KG1 (cell line): ENCODE measurements around the gene TCN2.
A peak's percentile ranks its signal among the peaks of the same experiment; 100 is the strongest.
"Not testable (repeated sequence)": the region's sequence is repeated elsewhere in the genome, so short reads cannot be mapped to it uniquely, and the experiment has no call there.

Source experiments
- DNase-seq: peaks from one replicate; lab custom pipeline; 2025; lab: John Stamatoyannopoulos, UW

TCN2 gene

DNA sequence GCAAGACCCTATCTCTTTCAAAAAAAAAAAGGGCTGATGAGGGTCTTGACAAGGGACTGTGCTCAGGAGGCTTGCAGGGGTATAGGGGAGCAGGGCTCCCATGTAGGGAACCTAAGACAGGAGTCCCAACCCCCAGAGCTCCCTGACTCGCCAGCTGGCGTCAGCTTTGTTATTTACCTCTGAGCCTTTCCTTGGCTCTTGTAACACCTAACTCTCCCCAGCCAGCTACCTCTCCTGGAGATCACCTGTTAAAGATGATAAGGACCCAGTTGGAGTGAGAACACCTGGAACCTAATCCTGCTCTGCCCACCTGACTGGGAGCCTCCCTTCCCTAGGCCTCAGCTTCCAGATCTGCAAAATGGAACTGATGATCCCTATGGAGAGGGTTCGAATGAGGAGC lies 41.9 kb downstream of the TCN2 start:
- no peak for DNase-seq

DNA sequence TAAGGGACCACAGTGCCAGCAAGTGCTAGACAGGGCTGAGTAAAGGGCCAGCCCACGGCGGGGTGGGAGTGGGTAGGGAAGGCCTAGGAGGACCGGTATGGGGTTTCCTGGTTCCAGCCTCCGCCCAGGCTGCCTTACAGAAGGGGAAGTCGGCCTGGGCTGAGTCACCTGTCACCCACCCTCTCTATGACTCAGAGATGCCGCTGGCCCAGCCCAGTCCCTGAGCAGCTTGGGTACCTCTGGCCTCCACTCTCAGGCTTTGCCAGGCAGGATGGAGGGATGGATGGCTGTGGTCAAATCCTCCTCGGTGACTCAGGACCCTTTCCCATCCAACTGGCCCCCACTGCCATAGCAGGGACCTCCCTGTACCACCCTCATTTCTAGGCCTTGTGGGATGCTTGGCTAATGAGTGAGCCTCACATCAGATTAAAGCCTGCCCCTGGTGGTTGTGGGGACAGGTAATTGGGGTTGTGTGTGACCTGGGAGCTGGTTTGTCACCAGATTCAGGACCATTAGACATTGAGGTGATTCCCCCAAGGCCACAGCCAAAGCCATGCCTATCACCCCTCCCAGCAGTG lies 42.5 kb downstream of the TCN2 start:
- DNase-seq: no peak

DNA sequence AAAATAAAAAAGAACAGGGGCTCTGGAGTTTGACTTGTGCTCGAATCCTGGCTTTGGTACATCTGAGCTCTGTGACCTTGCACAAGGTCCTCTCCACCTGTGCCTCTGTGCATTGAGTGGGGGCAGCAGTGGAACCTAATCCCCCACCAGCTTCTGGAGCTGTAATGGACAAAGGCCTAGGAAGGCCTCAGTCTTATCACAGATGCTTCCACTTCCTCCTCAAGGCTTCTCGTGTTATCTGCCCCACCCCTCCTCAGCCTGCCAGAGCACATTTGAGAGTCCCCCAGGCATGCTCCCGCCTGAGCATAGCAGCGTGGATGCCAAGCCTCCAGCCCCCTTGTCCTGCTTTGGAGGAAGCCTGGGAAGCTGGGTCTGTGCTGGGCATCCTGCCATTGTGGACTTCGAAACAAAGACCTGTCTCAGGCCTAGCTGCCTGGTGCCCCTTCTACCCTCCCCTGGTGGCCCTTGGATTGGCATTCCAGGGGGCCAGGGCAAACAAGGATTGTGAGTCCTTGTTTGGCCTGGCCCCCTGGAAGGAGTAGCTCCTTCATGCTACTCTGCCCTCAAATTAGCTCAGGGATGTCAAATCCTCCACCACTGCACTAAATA lies 43.6 kb downstream of the TCN2 start:
- no peak for DNase-seq

DNA sequence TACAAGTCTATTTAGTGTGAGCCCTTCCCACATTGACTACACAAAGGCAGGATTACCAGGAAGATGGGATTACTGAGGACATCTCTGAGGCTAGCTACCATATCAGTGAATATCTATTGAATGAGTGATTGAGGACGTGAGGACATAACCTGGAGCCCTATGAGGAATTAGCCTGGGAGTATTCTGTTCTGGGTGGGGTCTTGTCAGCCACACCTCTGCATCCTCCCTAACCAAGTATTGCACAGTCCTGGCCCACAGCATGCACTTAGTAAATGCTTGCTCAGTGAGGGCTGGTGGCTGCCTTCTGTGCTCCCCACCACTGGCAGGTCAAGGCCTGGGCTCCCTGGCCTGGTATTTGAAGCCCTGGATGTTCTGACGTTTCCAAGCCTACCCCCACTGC lies 45.9 kb downstream of the TCN2 start:
- no peak for DNase-seq

DNA sequence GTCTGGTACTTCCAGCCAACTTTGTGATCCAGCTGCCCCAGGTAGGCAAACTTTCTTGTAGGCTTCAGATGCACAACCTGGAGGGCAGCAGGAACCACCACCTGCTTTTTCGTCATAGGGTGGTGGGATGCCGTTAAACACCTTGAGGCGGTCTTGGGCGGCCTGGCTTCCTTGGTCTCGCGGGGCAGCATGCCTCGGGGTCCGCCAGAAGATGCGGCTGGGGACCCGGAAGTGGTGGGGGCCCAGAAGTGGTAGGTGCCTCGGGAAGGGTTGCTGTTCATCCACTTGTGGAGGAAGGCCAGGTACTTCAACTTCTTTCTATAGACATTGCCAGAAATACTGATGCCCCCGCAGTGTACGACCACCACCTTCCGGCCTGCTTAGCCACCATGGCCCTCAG lies 47.4 kb downstream of the TCN2 start:
- DNase-seq: no peak

DNA sequence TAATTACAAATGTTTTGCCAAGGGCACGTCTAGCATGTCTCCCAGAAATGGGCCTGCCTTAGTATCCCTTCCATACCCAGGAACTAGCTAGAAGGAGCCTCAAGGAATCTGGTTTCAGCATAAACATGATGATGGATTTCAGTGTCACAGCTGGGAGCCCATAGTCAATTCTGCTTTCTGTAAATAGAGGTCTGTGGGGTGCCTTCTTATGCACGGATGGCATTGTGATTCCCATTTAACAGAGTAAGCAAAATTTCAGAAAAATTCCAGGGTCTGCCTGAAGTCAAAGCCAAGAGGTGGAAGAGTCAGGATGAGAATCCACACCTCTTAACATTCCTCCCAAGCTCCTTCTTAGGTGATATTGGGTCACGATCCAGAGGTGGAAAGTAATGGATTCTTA lies 48.6 kb downstream of the TCN2 start:
- DNase-seq: no peak

DNA sequence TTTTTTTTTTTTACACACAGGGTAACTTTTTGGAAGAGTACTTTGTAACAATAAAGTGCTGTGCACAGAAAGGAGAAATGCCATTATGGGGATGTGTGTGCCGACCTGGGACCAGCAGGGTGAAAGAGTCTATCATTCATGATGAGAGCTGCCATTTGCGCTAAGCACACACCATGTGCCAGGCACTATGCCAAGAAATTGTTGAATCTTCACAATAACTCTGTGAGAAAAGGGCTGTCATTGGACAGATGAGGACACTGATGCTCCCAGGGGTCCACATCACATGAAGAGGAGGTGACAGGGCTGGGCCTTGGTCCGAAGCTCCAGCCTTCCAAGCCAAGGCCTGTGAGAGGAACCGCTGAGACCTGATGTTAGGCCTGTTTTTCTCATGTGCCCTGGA lies 55.1 kb downstream of the TCN2 start:
- DNase-seq: no peak

DNA sequence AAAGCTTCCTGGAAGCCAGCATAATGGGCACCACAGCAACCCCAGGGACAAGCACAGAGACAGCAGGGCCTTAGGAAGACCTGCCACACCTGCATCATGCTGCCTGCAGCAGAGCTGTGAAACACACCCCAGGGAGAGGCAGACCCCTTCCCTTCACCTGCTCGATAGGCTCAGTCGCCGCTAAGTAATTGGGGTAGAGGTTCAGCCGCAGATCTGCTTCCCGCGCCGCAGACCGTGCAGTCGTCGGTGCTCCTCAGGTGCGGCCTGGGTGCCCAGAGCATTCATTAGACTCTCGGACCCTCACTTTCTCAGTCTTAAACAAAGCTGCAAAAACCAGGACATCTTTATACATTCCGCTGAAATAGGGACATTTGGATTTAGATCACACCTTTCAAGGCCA lies 57.8 kb downstream of the TCN2 start:
- no peak for DNase-seq

DNA sequence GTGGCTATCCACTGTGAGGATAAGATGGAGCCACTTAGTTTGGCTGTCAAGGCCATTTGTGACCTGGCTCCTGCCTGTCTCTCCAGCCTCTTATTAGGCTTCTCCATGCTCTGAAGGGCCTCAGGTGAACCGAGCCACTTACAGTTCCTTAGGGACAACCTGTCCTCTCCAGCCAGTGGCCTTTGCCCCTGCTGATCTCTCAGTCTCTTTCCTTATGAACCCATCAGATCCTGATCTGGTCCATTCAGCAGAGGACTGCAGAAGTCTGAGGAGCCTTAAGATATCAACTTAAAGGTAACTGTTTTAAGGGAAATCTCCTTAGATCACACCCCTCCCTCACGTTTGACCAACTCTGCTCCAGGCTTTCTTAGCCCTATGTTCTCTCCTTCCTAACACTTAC lies 58.3 kb downstream of the TCN2 start:
- DNase-seq: no peak

DNA sequence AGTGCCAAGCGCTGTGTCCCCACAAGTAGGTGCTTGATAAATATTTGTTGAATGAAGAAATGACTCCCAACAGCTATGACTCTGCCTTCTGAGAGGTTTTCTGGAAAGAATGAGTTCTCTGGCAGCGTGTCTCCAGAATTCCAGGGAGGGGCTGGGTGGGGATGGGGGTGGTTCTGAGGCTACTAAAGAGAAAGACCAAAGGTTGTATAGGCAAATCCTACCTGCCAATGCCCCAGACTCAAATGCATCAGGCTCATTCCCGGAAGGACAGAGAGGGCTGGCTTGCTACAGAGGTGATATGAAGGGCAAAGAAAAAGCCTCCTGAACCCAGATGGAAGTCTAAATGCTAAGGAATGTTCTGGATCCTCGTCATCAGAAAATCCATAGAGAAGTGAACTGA lies 58.8 kb downstream of the TCN2 start:
- no peak for DNase-seq

DNA sequence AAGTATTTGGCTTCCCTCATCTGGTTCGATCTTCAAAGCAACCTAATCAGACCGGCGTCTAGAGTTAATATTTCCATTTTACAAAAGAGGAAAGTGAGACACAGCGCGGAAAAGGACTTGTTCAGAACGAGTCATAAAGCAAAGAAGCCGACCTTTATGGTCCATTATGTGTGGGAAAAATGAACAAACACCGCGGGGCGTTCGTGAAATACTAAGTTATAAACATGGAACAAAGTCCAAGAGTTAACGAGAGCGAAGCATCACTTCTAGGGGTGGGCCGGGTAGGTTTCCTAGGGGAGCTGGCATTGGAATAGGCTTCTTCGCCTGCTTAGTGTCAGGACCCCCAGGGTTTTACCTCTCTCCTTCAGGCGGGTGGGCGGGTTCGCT lies 60.1 kb downstream of the TCN2 start:
- DNase-seq: no peak

DNA sequence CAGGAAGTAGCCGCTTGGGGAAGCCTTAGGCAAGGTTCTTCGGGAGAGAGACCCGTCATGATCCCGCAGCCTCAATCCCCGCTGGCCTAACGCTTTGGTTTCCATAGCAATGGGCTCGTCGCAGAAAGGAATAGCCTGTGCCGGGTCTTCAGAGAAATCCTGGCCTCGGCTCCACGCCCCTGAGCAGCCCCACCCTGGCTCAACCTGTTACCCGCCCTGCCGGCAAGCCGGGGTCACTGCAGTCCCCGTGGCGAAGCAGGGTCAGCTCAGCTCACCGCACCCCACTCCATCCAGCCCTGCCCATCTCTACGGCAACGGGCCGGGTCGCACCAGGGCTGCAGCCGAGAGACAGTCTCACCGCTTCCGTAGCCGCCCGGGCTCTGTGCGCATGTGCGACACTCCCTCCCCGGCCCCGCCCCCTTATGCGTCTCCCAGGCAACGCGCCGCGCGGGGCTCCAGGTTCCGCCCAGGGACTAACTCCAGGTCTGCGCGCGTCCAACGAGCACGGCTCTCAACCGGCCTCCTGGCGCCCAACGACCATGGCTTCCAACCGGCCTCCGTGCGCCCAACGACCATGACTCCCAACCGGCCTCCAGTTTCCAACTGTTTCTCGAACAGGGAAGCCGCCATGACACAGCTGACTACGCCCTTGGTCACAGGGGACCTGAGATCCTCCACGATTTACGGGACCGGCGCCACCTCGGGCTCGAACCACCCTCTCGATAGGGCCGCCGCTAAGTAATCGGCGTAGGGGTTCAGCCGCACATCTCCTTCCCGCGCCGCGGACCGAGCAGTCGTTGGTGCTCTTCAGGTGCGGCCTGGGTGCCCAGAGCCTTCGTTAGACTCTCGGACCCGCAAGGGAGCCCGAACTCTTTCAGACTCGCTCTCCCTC lies 60.8 kb downstream of the TCN2 start, which contains the start of gene DUSP18:
Gene DUSP18 (minus strand): TSS at position 382 of the 892 bp plus-strand sequence. CDS start 3,872 bp downstream, outside the sequence.
- DNase-seq: peak; percentile 75

DNA sequence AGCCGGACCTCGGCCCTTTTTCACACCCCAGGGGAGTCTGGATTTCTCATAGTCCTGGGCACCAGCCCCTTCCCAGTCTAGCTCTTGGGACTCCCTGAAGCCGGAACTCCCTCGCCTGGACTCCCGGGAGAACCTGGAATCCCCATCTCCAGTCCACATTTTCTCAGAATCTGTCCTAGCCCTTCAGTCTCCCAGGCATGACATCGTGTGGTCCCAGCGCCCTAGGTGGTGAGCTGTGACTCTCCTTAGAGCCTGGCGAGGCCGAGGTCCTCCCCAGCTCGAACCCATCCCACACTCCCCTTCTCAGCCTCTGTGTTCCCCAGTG lies 61.4 kb downstream of the TCN2 start:
- no peak for DNase-seq

DNA sequence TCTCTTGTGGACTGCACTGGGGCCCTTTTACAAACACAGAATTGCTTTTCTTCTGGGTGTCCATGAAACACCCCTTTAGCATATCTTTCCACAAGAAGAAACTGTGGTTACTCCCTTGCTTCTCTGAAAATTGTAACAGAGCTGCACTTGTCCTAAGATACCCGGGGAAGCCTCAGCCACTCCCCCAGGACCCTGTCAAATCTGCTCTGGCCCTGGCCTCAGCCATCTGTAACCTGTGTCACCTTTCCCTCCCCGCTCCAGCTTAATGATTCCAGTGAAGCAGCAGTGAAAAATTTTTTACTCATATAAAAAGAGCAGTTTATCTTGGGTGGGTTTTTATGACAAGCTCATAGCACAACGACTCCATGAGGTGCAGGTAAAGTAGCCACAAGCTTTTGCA lies 64.1 kb downstream of the TCN2 start:
- no peak for DNase-seq

DNA sequence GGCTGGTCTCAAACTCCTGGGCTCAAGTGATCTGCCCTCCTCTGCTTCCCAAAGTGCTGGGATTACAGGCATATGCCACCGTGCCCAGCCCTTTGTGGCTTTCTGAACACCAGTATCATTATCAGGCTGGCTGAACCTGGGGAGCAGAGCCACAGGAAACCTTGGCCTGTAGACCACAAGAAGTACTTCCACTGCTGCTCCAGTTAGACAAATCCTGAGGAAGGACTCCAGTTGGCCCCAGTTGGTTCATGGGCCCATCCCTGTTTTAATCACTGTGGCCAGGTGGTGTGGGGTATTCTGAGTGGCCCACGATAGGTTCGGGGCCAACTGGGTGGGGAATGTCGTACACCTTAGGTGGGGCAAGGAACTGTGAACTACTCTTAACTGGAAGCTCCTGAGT lies 66.2 kb downstream of the TCN2 start:
- DNase-seq: no peak

DNA sequence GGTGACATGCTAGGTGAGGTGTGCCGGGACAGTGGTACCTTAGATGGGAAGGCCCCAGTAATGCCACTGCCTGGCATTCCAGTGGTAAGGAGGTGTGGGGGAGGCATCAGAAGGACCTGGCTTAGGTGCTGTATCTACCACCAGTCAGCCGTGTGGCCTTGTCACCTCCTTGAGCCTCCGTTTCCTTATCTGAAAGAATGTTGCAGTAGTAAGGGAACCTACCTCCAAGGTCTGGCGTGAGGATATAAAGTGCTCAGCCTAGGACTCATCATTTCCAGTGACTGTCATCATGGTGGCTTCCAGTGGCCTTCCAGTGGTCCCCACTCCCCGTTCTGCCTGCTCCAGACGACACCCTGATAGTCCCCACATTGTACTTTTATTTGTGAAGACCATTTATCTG lies 67.5 kb downstream of the TCN2 start:
- no peak for DNase-seq

DNA sequence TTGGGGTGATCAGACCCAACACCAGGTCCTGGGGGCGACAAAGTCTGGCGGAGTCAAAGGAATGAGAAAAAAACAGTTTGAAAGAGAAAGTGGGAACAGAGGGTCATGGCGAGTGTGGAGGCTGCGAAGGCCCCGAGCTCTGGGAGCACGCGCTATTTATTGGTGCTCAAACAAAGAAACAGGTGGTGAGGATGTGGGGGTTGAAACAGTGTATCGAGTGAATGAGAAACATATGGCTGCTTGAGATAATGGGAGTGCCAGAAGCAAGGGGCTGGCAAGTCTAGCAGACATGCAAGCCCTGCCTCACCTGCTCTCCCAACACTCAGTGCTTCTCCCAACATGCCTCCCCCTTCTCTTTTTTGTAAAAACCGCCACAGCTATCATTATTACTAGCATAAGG lies 68.5 kb downstream of the TCN2 start:
- DNase-seq: no peak

DNA sequence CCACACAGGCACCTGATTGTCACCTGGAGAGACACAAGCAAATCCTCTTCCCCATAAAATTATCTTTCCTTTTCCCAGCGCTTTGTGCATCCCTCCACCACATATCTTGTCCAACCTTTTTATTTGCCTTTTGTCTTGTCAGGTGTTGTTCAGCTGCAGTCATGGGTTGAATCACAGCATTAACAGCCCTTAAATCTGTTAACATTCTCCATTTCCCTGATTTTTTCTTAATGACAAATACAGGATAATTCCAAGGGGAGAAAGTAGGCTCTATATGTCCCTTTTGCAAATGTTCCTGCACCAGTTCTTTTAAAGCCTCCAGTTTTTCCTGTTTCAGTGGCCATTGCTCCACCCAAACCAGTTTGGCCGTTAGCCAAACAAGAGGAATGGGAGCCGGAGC lies 69.6 kb downstream of the TCN2 start:
- DNase-seq: not testable (repeated sequence)
